ENCODE measurements around the gene OR10A7. TPM values are rescaled to one million over a fixed set of nuclear protein-coding genes. Genes with fewer than 3 reads are reported as not detected.

OR10A7 gene, protein sequence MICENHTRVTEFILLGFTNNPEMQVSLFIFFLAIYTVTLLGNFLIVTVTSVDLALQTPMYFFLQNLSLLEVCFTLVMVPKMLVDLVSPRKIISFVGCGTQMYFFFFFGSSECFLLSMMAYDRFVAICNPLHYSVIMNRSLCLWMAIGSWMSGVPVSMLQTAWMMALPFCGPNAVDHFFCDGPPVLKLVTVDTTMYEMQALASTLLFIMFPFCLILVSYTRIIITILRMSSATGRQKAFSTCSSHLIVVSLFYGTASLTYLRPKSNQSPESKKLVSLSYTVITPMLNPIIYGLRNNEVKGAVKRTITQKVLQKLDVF
- total RNA-seq (2016; rRNA removed; fragmentation: Illumina TruSeq; extraction: Trizol) (not detected in 2 replicates), polyA plus RNA-seq (2011; rRNA removed) (not detected in 2 replicates), polyA minus RNA-seq (2011; rRNA and poly(A)+ RNA removed; ENCODE audit: low replicate concordance) (not detected in 2 replicates), Bru-seq, nascent RNA (not detected), BruChase-seq, experiment 1, labeled RNA remaining after a 6-hour chase (not detected), BruChase-seq, experiment 2, labeled RNA remaining after a 2-hour chase (not detected)
- total RNA-seq (2016; cell fraction: cytosol; rRNA removed; fragmentation: Illumina TruSeq; extraction: Trizol; ENCODE audit: low read depth), result not detected in 2 replicates
- not detected in 2 replicates for total RNA-seq (2016; cell fraction: insoluble cytoplasmic fraction; rRNA removed; fragmentation: Illumina TruSeq; extraction: Trizol)
- total RNA-seq (2016; cell fraction: membrane; rRNA removed; fragmentation: Illumina TruSeq; extraction: Trizol), result not detected in 2 replicates
- total RNA-seq (2016; cell fraction: nucleus; rRNA removed; fragmentation: Illumina TruSeq; extraction: Trizol), result not detected in 2 replicates
- not detected in 2 replicates for polyA plus RNA-seq (2011; cell fraction: cytosol; rRNA removed)
- not detected in 2 replicates for polyA plus RNA-seq (2011; cell fraction: nucleus; rRNA removed)
- polyA plus RNA-seq (2012), result not detected in 2 replicates
- polyA plus RNA-seq (2016; cell fraction: cytosol; fragmentation: Illumina TruSeq; extraction: Trizol; ENCODE audit: low read depth), result not detected in 2 replicates
- polyA plus RNA-seq (2016; cell fraction: insoluble cytoplasmic fraction; fragmentation: Illumina TruSeq; extraction: Trizol; ENCODE audit: low read depth), result not detected in 2 replicates
- not detected in 2 replicates for polyA plus RNA-seq (2016; cell fraction: membrane; fragmentation: Illumina TruSeq; extraction: Trizol; ENCODE audit: low read depth)
- polyA plus RNA-seq (2016; cell fraction: nucleus; fragmentation: Illumina TruSeq; extraction: Trizol; ENCODE audit: insufficient read depth, low read depth), result not detected in 2 replicates
- not detected in 2 replicates for polyA minus RNA-seq (2011; cell fraction: cytosol; rRNA and poly(A)+ RNA removed)
- polyA minus RNA-seq (2011; cell fraction: nucleus; rRNA and poly(A)+ RNA removed), result not detected in 2 replicates
- long read RNA-seq, experiment 1, result 0 reads
- long read RNA-seq, experiment 2, result 0 reads

DNA sequence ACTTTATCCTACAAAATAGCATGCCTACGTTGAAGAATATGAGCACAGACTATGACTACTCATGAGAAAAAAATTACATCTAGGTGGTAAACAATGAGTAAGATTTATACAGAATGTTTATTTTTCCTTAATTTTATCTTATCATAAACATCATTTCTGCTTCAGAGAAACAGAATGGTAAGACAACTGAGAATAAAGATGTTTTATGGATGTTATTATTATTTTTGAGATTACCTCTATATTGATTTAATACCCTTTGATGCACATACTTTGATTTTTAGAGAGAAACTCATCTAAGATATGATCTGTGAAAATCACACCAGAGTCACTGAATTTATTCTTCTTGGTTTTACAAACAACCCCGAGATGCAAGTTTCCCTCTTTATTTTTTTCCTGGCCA is at the start of gene OR10A7:
TSS of gene OR10A7 (plus strand) at position 301 of the 400 bp plus-strand sequence. CDS start at position 301, 0 bp downstream.
- no TSS peak for BruUV-seq (replicated peaks)

More for the DNA sequence above, at the start of gene OR10A7:
- no peaks in the 10 kb centered on the region for H3K36me3 ChIP-seq (replicated peaks in 1 of 2; ENCODE audit: control insufficient read depth in 1 of 2, insufficient read depth in 2 of 2, low read length in 2 of 2)
- CTCF ChIA-PET (ENCODE audit: low intra/inter-chr PET ratio, low total read pairs), result no interaction called here
- H2AFZ ChIP-seq (ENCODE audit: low read length), result no peak within 1 kb of the TSS
- no peaks in the 10 kb centered on the region for H3K27me3 ChIP-seq (ENCODE audit: control insufficient read depth in 1 of 2, insufficient read depth in 2 of 2, low read length in 2 of 2)
- in situ Hi-C loops (cut with HindIII; ENCODE audit: extremely low pct_ligation_motif_present, low pct_unique_long_range_greater_than_20kb) (no loop called here), intact Hi-C loops (cut with micrococcal nuclease; ENCODE audit: unreplicated experiment) (no loop called here)
- no peaks in the 10 kb centered on the region for H3K9me3 ChIP-seq (ENCODE audit: low read length)
- no peaks in the 10 kb centered on the region for H3K4me1 ChIP-seq (ENCODE audit: insufficient read depth, low read length)
- FAIRE-seq, result no peak
- POLR2A ChIA-PET, result no interaction called here
- H3K9ac ChIP-seq (ENCODE audit: insufficient read depth, low read depth, low read length), result no peak within 1 kb of the TSS
- no peaks in the 10 kb centered on the region for H4K20me1 ChIP-seq (ENCODE audit: insufficient read depth, low read length)
- H3K27ac ChIP-seq (ENCODE audit: extremely low read length, insufficient read depth, low read length), result no peak within 1 kb of the TSS
- no peaks in the 10 kb centered on the region for H3K79me2 ChIP-seq (ENCODE audit: insufficient read depth, low read length)
- H3K4me2 ChIP-seq (ENCODE audit: low read depth, low read length), result no peak within 1 kb of the TSS
- DNase-seq (ENCODE audit: low spot score), result no peak
- no peak within 1 kb of the TSS for H3K4me3 ChIP-seq (replicated peaks in 1 of 3; ENCODE audit: insufficient read depth in 1 of 3, low read depth in 2 of 3, low read length in 3 of 3)
- ATAC-seq, result no peak
- TF ChIP-seq ZFX (CRISPR knock-in tag; IDR thresholded peaks at IDR 0.05; ENCODE audit: low read depth), result no peak
- TF ChIP-seq ZNF350 (CRISPR knock-in tag; IDR thresholded peaks at IDR 0.05; ENCODE audit: borderline replicate concordance, low read depth), result no peak
- TF ChIP-seq, protein P1, sequence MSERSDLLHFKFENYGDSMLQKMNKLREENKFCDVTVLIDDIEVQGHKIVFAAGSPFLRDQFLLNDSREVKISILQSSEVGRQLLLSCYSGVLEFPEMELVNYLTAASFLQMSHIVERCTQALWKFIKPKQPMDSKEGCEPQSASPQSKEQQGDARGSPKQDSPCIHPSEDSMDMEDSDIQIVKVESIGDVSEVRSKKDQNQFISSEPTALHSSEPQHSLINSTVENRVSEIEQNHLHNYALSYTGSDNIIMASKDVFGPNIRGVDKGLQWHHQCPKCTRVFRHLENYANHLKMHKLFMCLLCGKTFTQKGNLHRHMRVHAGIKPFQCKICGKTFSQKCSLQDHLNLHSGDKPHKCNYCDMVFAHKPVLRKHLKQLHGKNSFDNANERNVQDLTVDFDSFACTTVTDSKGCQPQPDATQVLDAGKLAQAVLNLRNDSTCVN (CRISPR knock-in tag; IDR thresholded peaks at IDR 0.05; ENCODE audit: borderline replicate concordance), result no peak
- no peak for TF ChIP-seq ZNF44 (CRISPR knock-in tag; IDR thresholded peaks at IDR 0.05)
- no peak for TF ChIP-seq MATR3 (CRISPR knock-in tag; IDR thresholded peaks at IDR 0.05)
- under 1% methylated on average over 2 of the region's 2 CpGs for WGBS (ENCODE audit: low lambda C conversion rate)
